SW 1271 (cell line): ENCODE data around the gene FGF19.

ENCODE experiments used
- DNase-seq, 2 experiments: peaks; one replicate each; lab custom pipeline; 2025; lab: John Stamatoyannopoulos, UW

FGF19 gene

GRCh38 chr11:69670158-69670845, 33.5 kb downstream of the FGF19 start:
- DNase-seq: peak; percentile 40 to 80

- DNase-seq: no peak
Measured at GRCh38 chr11:69669486-69669885, 34.3 kb downstream of the FGF19 start.

DNA sequence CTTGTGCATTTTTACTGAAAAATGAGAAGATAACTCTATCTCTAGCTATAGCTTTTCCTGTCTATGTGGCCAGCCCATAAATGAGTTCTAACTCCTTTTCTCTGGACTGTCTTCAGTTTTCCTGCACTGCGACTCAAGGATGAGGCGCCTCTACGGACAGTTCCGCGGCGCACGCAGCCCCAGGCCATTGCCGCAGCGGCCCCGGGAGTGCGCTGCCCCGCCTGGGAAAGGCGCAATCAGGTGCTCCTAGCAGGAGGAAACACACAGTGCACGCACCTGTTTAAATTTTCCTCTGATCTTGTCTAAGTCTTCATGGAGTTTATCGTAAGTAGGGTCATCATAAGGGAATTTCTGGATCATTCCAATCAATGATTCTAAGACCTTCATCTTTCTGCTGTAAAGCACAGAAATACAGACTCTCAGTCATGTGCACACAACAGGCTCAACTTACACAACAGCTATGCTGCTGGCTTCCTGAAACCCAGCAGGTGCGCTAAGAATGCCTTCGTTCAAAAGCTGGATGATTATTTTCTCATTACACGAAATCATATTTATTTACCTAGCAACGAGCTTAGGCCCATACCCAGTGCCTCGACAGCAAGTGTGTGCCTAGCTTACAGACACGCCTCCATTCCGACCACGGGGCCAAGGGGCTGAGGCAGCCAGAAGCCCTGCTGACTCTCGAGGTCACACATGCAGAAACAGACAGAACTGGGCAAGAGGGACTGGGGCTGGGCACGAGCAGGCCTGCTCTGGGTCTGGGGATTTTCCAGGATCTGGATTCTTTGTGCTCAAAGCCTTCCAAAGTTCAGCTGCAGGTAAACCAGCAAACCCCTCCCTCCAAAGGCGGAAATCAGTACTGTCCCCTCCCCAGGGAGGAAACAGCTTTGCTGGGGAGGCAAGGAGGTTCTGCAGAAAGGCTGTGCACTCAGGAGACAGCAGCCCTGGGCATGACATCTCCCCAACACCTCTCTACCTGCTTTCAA, 35.9 kb downstream of the FGF19 start:
- DNase-seq: no peak

DNA sequence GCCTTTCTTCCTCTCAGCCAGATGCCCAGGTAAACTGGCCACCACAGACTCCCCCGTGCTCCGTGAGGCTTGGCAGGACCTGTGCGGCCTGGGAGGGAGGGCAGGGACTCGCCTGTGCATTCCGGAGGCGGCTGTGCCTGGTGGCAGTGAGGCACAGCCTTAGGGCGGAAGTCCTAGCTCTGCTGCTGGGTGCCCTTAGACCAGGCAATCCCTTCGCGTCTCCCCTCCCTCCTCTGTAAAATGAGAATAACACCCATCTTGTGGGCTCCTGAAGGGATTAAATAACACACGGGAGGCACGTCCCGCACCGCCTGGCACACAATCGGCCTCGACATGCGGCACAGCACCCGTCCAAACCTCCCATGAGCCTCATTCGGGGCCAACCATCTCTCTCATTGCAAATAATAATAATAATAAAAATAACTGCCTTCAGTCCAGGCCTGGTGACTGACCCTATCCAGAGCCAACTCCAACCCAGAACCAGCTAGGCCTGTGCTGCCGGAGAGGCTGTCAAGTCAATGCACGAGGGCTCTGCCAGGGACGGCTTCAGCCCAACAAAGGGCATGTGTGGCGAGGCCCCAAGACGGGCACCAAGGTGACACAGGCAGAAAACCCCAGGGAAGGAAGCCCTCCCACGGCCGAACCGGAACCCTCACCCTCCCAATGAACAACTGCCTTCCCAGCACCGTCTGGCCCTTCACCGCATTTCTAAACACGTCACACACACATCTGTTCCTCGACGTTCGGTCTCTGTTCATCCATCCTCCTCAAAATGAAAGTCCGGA, 36.9 kb downstream of the FGF19 start:
- DNase-seq: no peak

DNA sequence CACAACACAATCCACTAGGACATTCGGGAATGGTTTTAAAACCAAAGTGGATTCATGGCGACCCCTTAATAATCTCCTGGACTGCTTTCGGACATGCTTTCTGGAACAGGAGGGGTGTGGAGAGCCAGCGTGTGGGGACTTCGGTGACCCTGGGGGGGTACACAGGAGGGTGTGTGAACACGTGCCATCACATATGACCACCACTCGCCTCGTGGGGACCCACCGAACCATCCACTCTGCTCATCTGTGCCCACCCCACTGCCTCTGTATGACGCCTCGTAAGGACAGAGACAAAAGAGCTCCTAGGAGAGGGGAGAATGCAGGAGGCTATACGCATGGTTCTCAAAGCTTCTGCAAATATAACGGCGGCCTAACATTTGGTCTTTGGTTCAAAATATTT, 37.6 kb downstream of the FGF19 start:
- DNase-seq: no peak

DNA sequence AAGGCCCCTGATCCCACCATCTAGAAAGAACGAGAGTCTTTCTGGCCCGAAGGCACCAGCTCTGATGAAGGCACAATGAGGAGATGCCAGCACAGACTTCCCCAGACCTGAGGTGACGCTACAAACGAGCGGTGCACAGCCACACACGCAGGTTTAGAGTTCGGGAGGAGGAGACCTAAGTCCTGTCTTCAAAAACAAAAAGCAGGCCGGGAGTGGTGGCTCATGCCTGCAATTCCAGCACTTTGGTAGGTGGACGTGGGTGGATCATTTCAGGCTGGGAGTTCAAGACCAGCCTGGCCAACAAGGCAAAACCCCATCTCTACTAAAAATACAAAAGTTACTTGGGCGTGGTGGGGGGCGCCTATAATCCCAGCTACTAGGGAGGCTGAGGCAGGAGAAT, 38.2 kb downstream of the FGF19 start:
- DNase-seq: no peak

DNA sequence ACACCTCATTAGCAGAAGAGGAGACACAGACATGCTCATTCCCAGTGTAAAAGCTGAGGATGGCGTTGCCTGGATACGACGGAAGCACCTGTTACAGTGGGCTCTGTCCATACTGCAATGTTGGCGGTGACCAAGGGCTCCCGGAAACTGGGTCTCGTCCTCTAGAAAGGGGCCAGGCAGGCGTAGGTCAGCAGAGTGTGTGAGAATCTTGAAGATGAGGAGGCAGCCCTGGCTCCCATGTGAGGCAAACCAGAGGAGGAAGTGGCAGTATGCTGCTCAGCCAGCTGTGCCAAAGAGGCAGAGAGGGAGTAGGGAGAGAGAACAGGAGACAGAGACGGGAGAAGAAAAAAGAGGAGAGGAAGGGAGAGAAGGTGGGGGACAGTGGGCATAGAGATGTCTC, 38.9 kb downstream of the FGF19 start:
- DNase-seq: no peak

DNA sequence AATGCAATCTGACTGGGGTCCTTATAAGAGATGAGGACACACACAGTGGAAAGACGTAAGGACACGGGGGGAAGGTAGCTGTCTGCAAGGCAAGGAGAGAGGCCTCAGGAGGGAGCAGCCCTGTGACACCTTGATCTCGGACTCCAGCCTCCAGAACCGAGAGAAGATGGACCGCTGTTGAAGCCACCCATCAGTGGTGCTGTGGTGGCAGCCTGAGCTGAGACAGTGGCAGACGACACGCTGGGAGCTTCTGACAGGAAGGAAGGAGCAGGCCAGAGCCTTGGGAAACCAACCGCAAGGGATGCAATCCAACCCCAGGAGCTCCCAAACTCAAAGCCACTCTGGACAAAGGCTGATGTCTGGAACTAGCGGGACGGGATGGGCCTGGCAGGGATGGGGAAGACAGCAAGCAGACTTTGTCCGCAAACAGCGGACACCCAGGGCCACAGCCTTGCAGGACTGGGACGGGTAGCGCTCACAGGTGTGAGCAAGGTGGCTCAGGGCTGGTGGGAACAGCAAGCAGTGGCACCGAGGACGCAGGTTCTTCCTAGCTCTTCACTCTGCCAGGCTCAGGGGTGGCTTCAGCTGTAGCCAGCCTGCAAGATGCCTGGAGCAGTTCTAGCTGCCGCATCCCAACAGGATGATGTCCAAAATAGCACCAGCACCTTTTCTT, 39.6 kb downstream of the FGF19 start:
- DNase-seq: no peak

GRCh38 chr11:69663326-69663725, 40.5 kb downstream of the FGF19 start:
- DNase-seq: no peak

DNA sequence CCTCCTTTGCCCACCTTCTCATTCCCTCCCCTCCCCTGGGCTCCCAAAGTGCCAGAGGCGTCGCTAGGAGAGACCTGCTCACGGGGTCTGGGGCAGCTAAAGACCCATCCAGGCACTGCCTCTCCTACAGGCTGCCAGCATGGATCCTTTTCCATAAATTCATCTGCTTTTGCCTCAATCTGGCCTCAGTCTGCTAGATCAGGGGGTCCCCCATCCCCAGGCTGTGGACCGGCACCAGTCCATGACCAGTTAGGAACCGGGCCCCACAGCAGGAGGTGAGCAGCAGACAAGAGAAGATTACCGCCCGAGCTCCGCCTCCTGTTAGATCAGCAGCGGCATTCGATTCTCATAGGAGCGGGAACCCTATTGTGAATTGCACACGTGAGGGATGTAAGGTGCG, 41.0 kb downstream of the FGF19 start:
- no peak for DNase-seq

DNA sequence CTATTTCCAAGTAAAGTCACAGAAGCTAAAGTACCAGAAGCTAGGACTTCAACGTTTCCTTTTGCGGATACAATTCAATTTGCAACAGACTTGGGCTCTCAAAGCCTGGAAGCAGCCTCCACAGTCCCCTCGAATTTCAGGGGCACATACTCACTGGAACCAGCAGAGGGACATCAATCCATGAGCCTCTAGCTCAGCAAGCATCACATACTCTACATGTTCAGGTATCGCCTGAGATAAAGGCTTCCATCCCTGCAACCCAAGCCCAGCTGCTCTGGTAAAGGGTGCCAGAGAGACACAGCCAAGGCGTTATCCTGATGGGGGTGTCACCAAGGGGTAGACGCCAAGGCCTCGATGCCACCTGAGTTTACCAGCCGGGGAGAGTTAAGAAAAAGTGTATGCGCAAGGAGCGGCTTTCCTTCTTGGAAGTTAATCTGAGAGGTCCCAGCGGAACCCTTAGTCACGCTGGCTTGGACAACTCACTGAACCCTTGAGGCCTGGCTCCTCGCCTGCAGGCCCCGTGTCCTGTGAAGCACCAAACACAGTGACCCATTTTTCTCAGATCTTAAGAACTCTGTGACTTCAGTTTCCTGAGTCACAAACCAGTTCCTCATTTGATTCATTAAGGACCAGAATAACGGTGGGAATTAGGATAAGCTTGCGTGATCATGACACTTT, 41.7 kb downstream of the FGF19 start:
- no peak for DNase-seq

DNA sequence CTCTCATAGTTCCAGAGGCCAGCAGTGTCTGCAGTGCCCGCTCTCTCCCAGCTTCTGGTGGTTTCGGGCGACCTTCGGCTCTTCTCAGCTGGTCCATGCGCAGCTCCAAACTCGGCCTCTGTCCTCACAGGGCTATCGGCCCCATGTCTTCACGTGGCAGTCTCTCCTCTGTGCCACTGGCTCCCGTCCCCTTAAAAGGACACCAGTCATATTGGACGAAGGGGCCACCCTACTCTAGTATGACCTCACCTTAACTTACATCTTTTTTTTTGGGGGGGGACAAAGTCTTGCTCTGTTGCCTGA, 42.5 kb downstream of the FGF19 start:
- no peak for DNase-seq

DNA sequence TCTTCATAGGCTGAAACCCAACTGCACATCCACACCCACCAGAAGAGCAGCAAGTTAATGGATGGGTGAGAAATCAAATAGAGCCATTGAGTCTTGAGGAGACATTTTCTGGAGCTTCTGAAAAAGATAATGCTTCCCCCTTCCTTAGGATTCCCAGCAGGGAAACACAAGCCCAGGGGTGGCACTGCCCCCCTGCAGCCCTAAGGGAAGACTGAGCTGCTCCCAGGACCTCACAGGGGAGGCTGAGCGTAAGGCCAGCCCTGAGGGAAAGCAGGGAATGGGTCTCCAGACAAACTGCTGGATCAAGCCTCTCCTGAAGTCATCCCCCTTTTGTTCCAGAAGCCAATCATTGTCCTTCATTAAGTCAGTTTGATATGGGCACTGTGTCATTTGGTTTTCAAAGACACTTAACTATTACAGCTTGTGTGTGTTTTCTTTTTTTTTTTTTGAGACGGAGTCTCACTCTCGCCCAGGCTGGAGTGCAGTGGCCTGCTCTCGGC, 43.8 kb downstream of the FGF19 start:
- no peak for DNase-seq

DNA sequence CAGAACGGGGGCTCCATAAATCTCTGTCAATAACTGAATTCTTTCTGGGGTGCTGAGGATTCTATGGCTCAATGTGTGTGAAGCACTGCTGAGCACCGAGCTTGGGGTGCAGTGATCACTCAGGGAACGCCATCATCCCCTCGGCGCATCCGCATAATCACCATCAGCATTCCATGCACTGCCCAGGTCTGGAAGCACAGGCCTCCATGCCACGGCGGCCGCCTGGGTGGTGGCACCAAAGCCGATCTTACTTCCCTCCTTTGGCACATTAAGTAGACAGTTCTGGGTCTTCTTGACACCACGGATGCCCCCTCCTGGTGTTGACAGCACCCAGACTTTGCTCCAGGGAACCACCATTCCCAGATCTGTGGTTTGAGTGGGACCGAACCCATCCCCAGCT, 44.2 kb downstream of the FGF19 start:
- no peak for DNase-seq

GRCh38 chr11:69658626-69659450, 45.0 kb downstream of the FGF19 start:
- no peak for DNase-seq

- no peak for DNase-seq
Measured at GRCh38 chr11:69657911-69658625, 45.8 kb downstream of the FGF19 start.

- DNase-seq: no peak
Measured at GRCh38 chr11:69657456-69657910, 46.3 kb downstream of the FGF19 start.

- DNase-seq: no peak
Measured at GRCh38 chr11:69656536-69657455, 47.0 kb downstream of the FGF19 start.
